Posterior cingulate gyrus (tissue), 11 donors: ENCODE results near the gene VWA3B.
"Not testable (repeated sequence)": the region's sequence is repeated elsewhere in the genome, so short reads cannot be mapped to it uniquely, and the experiment has no call there.

Source experiments
- DNase-seq, 10 donors: peaks; one replicate each; pipeline versions ENCODE4 v3.0.0 to v3.0.0-alpha.2; 2020 to 2021; ENCODE audit warnings: mixed read lengths in 3 of 10
- intact Hi-C: fragments of 100-400 bp; cut with DNase I; formaldehyde crosslinking; loops from one replicate; pipeline ENCODE4 v1.15.1; 2023

The VWA3B gene

DNA sequence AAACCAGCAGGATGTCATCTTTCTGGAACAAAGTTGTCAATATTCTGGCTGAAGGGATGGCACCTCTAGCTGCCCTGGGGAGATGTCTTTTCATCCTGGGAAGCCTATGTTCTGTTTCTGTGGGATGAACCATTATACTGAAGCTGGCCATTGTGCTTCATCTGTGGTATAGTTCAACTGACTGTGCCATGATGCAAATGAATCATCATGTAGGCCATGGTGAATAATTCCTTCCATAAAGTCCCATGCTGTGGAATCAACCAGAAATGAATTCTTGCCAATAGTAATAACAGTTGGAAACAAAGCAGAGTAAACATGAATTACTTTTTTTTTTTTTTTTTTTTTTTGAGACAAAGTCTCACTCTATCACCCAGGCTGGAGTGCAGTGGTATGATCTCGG lies 195.1 kb downstream of the VWA3B start:
- no peak for DNase-seq
- intact Hi-C loops = no loop called here

DNA sequence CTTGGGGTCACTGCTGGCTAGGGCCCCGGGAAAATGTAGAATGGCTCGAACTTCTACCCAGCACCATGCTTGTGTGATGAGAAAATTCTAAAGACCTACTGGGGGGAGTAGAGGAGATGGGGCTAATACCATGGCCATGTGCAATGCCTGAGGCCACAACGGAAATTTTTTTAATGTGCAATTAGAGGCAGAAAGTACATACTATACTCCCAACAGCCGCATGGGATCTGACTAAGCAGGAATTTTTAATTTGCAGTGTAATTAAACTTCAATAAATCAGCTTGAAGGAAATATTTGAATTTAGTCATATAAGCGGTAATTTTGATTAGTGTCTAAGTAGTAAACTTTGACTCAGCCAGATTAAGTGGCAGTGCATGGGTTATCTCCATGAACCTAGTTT lies 206.1 kb downstream of the VWA3B start:
- intact Hi-C loops = no loop called here
- no peak for DNase-seq

DNA sequence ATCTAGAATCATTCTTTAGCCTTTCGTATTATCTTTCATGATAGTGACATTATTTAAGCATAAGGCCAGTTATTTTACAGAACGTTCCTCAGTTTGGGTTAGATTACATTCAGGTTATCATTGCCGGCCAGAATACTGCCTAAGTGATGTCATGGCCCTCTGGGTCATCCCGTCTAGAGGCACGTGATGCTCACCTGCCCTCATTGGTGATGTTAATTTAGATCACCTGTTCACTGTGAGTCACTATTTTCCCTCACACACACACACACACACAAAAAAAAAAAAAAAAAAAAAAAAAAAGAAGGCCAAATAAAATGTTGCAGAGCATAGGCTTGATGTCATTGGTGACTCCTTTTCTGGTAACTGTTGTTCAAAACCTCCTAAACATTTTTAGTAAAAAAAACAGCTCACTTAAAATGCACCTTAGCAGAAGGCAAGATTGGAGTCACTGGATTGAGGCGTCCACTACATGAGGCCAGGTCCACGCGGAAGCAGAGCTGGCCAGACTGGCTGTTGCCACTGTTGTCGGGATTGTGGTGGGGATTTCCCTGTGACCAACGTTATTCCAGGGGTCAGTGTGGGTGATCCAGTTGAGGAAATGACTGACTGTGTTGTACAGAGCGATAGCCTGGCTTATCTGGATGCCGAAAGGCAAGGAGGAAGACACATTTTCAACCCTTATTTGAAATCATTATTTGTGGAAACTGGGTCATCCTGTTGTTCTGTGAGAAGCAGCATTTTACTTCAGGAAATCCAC lies 207.1 kb downstream of the VWA3B start:
- intact Hi-C loops = no loop called here

GRCh38 chr2:98294711-98295110 lies 207.7 kb downstream of the VWA3B start:
- intact Hi-C loops = no loop called here
- no peak for DNase-seq

More for the DNA sequence above, 207.1 kb downstream of the VWA3B start:
- no peak for DNase-seq

DNA sequence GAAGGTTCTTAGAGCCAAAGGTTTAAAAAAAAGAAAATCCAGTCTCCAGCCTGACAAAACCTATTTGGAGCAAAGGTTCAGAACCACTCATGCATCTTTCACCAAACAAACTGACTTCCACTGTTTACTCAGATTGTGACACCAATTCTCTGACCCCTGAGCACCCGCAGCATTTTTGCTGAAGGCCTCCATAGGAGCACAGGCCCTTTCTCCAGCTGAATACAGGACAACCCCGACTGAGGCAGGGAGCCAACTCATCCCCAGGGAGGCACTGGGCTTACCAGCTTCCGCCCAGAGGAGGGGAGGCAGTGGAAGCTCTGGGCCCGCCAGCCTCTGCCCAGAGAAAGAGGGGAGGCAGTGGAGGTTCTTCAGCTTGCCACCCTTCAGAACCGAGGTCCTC lies 208.3 kb downstream of the VWA3B start:
- intact Hi-C loops = no loop called here
- no peak for DNase-seq

- no peak for DNase-seq
- intact Hi-C loops = no loop called here
Measured at GRCh38 chr2:98295721-98296414, 208.9 kb downstream of the VWA3B start.

GRCh38 chr2:98296440-98296839 lies 209.5 kb downstream of the VWA3B start:
- DNase-seq = no peak

DNA sequence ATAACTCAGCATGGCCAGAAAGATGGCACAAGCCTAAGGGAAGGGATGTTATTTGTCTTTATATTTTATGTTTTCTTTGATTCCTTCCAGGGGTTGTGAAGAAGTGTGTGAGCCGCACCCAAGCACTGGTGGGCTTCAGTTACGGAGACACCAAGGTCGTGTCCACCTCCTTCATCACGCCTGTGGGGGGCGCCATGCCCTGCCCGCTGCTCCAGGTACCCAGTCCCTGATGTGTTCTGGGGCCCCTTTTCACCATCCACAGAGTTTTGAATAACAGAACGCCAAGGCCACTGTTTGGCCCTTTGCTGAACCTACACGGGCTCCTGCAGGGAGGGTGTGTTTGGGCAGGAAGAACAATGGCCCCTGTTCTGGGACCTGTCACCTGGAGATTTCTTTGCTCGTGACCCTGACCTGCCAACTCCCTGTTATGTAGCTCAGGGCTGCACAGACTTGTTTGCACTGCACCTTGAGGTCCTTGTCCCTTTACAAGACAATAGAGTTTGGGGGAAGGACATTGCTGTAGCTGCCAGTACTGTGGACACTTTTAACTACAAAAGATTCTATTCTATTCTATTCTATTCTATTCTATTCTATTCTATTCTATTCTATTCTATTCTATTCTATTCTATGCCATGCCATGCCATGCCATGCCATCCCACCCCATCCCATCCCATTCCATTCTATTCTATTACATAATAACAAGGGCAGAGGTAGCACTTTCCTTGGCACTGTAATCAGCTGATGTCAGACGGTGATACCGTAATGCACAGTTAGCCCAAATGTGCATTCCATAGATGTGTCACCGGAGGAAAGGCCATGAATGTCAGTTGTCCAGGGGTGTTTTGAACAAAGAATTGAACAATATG lies 211.1 kb downstream of the VWA3B start:
- DNase-seq = no peak

More at GRCh38 chr2:98296440-98296839, 209.5 kb downstream of the VWA3B start:
- intact Hi-C loops = no loop called here

DNA sequence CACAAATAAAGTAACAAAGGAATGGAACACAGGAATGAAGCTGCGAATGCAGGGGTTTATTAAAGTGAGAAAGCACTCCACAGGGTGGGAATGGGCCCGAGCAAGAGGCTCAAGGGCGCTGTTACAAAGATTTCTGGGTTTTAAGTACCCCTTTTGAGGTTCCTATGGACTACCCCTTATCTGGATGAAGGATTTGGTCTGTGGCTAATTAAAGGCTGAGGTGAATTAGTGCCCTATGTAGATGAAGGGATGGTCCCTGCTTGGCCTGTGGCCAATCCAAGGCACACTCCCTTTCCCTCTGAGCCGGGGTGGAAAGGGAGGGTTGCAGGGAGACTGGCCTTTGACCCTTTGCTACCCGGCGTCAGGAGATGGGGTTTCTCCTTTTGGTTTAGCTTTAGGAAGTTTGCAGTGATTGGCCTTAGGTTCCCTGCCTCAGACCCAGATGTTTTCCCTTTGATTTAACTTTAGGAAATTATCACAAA lies 211.8 kb downstream of the VWA3B start:
- intact Hi-C loops = no loop called here
- DNase-seq = no peak

More for the DNA sequence above, 211.1 kb downstream of the VWA3B start:
- intact Hi-C loops = no loop called here

- intact Hi-C loops = no loop called here
- DNase-seq = no peak
Measured at GRCh38 chr2:98299211-98299905, 212.4 kb downstream of the VWA3B start.

DNA sequence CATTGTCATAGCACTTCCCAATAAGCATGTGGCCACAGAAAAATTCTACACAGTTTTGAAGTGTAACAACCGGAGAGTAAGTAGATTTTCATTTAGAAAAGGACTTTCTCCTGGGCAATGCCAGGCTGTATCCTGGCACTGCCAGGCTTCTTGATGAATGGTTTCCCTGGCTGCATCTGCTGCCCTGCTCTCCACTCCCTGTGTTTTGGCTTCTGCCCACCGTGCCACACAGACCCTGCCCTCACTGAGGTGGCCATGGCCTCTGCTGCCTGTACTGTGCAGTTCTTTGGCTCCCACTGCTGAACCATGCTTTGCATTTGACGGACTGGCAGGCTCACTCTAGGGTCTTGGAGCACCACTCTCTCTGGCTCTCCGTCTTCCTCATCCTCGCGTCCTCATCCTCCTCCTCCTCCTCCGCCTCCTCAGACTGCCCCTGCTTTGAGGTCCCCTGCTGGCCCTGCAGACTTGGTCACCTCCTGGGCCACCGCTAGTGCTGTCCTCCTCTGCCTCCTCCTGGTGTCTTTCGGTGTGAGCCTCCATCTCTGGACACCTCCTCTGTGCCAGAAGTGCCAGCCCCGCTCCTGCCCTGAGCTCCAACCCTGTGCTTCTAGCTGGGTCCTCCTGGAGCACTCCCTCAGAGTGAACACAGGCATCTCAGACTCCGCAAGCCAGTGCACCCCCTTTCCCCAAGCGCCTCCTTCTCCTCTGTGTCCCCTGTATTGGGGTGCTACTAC lies 213.3 kb downstream of the VWA3B start:
- no peak for DNase-seq
- intact Hi-C loops = no loop called here

GRCh38 chr2:98301469-98301868 lies 214.5 kb downstream of the VWA3B start:
- intact Hi-C loops = no loop called here
- DNase-seq = no peak

DNA sequence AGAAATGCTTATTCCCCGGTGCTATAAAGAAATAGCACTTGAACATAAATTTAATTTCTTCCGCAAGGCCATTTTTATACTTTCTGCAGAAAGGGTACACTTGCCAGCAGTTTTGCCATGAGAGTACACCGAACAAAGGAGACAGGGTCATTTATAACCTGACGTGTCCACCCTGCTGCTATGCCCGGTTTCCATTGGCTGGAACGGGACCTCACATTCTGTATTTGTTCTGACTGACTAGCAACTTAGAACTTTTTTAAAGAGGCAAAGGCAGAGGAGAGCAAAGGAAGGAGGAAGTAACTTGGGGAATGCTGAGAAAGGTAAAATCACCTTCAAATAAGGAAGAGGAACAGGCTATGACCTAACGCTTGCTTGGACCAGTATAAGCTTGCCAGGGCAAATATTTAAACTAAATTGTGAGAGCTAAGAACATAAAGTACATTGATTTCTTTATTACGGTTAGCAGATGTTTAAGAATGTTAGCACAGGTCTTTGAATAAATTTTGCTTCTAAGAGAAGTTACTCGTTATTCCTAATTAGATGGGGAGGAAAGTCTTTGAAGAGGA lies 220.2 kb downstream of the VWA3B start:
- intact Hi-C loops, DNase-seq: not testable (repeated sequence)

DNA sequence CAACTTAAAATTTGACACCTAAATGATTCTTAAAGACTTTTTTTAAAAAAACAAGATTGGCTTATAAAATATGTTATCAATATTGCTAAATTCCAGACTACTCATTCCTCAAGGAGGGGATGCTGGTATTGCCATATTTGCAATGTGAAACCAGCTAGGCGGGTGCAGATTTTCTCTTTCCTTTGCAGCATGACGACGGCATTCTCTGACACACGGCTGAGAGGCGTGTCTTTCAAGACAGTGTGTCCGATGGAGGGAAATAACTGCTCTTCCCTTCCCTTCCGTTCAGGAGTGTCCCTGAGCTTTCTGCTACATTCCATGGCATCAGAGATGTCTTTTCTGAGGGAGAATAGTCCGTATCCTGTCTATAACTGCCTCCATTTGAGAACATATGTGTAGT lies 221.1 kb downstream of the VWA3B start:
- DNase-seq = no peak
- intact Hi-C loops = no loop called here

GRCh38 chr2:98308532-98308931 lies 221.6 kb downstream of the VWA3B start:
- intact Hi-C loops = no loop called here
- DNase-seq = no peak

DNA sequence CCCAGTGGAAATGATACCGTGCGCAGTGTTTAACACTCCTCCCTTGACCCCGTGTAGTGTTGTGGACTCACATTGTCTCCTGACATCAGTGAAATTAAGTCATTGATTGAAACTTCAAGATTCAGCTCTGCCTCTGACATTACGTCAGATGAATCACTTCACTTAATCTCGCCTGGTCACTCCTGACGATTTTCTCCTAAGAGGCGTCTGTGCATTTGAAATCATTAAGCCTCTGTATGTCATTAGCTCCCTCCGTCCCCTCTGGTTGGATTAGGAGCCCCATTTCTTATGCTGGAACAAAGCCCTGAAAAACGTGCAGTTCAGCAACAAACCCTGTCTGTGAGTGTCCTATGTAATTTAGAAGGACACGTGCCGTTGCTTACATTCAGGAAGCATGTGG lies 222.6 kb downstream of the VWA3B start:
- intact Hi-C loops = no loop called here
- no peak for DNase-seq

GRCh38 chr2:98310010-98310409 lies 223.0 kb downstream of the VWA3B start:
- no peak for DNase-seq
- intact Hi-C loops = no loop called here

- DNase-seq = no peak
- intact Hi-C loops = no loop called here
Measured at GRCh38 chr2:98311090-98311489, 224.1 kb downstream of the VWA3B start.

GRCh38 chr2:98311771-98312545 lies 225.0 kb downstream of the VWA3B start:
- intact Hi-C loops = no loop called here
- no peak for DNase-seq
